Erythroblast (primary cell): ENCODE data around the gene FAM25A.
"Not testable (repeated sequence)": the region's sequence is repeated elsewhere in the genome, so short reads cannot be mapped to it uniquely, and the experiment has no call there.

Experiments
- DNase-seq, 2 experiments: peaks; one replicate each; lab custom pipeline; 2025; lab: John Stamatoyannopoulos, UW
- GATA1 ChIP-seq: IDR thresholded peaks from 2 replicates; pipeline ENCODE4 v1.6.1; 2011; ENCODE audit warnings: low read depth, mild to moderate bottlenecking, control low read depth, low read length, moderate library complexity
- POLR2A ChIP-seq: IDR thresholded peaks from 2 replicates; pipeline ENCODE4 v1.6.1; 2011; ENCODE audit warnings: mild to moderate bottlenecking, low read length

FAM25A gene

GRCh38 chr10:87030912-87031635 lies 11.0 kb downstream of the FAM25A start:
- no peak for DNase-seq
- TF ChIP-seq GATA1, result no peak
- TF ChIP-seq POLR2A, result no peak

- TF ChIP-seq GATA1 (no peak), POLR2A (no peak)
- no peak for DNase-seq
Measured at GRCh38 chr10:87036623-87037022, 16.5 kb downstream of the FAM25A start.

- DNase-seq, result peak; percentile 41 to 75
- no peak for TF ChIP-seq GATA1
- no peak for TF ChIP-seq POLR2A
Measured at GRCh38 chr10:87038286-87038717, 18.2 kb downstream of the FAM25A start.

GRCh38 chr10:87038786-87039185 lies 18.7 kb downstream of the FAM25A start:
- DNase-seq, result peak; percentile 23 to 42
- TF ChIP-seq GATA1, result no peak
- no peak for TF ChIP-seq POLR2A

GRCh38 chr10:87043579-87043978 lies 23.5 kb downstream of the FAM25A start:
- not testable (repeated sequence) for DNase-seq

- no peak for DNase-seq
Measured at GRCh38 chr10:87045434-87045938, 25.4 kb downstream of the FAM25A start.

GRCh38 chr10:87053111-87053510 lies 33.0 kb downstream of the FAM25A start:
- TF ChIP-seq POLR2A (no peak), GATA1 (no peak)
- peak in 1 of 2 experiments; percentile 31 for DNase-seq

More at GRCh38 chr10:87045434-87045938, 25.4 kb downstream of the FAM25A start:
- TF ChIP-seq GATA1 (no peak), POLR2A (no peak)

GRCh38 chr10:87053577-87054181 lies 33.6 kb downstream of the FAM25A start:
- no peak for TF ChIP-seq GATA1
- no peak for TF ChIP-seq POLR2A
- no peak for DNase-seq

GRCh38 chr10:87054373-87055295 lies 34.5 kb downstream of the FAM25A start:
- no peak for DNase-seq

GRCh38 chr10:87058171-87058570 lies 38.1 kb downstream of the FAM25A start:
- no peak for DNase-seq
- no peak for TF ChIP-seq GATA1

More at GRCh38 chr10:87054373-87055295, 34.5 kb downstream of the FAM25A start:
- TF ChIP-seq POLR2A, result no peak
- no peak for TF ChIP-seq GATA1

GRCh38 chr10:87059401-87059800 lies 39.3 kb downstream of the FAM25A start:
- TF ChIP-seq GATA1 (no peak), POLR2A (no peak)
- no peak for DNase-seq

GRCh38 chr10:87060280-87060928 lies 40.3 kb downstream of the FAM25A start:
- DNase-seq, result no peak
- TF ChIP-seq POLR2A (no peak), GATA1 (no peak)

GRCh38 chr10:87064651-87065050 lies 44.6 kb downstream of the FAM25A start:
- TF ChIP-seq GATA1 (no peak), POLR2A (no peak)
- DNase-seq, result no peak
